ENCODE results near the gene CTDSPL. TPM values are rescaled to one million over a fixed set of nuclear protein-coding genes. Genes with fewer than 3 reads are reported as not detected.

The CTDSPL gene
- total RNA-seq, 1 donor from 2014 or later: 56.3 TPM

DNA sequence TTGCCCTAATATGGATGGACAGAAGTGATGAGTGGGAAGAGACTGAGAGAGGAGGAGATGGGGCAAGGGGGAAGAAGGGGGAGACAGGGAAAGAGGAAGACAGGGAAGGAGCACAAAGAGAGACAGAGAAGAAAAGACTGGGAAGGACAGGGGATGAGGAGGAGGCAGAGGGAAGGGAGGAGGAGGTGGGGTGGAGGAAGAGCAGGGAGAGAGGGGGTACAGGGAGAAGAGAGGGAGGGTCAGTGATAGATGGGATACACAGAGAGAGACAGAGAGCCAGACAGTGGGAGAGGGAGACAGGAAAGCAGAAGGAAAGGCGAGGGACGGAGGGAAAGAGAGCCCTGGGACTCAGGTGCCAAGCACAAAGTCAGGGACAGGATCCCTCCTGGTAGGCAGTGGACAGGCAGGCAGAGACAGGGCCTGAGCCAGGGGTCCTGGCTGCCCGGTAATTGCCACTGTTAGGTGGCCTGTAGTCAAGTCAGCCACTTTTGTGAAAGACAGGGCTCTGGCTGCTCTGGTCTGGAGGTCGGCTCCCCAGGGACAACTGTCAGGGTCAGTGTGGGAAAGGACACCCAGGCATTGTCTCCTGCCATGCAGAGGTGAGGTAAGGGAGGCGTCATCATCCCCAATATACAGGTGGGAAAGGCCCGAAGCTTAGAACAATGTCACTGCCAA is 138.7 kb downstream of the CTDSPL start:
- Histone ChIP-seq H3K27ac (replicated peaks) (no peak overlapping the region), H3K4me1 (peaks cover 38% of the 10 kb centered on the region), H3K36me3 (no peaks in the 10 kb centered on the region), H3K4me3 (no peak overlapping the region), H3K27me3 (ENCODE audit: low read depth) (no peaks in the 10 kb centered on the region), H3K9me3 (replicated peaks) (no peaks in the 10 kb centered on the region)
- no peak for DNase-seq
- TF ChIP-seq, protein P1, sequence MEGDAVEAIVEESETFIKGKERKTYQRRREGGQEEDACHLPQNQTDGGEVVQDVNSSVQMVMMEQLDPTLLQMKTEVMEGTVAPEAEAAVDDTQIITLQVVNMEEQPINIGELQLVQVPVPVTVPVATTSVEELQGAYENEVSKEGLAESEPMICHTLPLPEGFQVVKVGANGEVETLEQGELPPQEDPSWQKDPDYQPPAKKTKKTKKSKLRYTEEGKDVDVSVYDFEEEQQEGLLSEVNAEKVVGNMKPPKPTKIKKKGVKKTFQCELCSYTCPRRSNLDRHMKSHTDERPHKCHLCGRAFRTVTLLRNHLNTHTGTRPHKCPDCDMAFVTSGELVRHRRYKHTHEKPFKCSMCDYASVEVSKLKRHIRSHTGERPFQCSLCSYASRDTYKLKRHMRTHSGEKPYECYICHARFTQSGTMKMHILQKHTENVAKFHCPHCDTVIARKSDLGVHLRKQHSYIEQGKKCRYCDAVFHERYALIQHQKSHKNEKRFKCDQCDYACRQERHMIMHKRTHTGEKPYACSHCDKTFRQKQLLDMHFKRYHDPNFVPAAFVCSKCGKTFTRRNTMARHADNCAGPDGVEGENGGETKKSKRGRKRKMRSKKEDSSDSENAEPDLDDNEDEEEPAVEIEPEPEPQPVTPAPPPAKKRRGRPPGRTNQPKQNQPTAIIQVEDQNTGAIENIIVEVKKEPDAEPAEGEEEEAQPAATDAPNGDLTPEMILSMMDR (IDR thresholded peaks at IDR 0.05; ENCODE audit: borderline replicate concordance): no peak
- intact Hi-C loops (cut with micrococcal nuclease): no loop called here

DNA sequence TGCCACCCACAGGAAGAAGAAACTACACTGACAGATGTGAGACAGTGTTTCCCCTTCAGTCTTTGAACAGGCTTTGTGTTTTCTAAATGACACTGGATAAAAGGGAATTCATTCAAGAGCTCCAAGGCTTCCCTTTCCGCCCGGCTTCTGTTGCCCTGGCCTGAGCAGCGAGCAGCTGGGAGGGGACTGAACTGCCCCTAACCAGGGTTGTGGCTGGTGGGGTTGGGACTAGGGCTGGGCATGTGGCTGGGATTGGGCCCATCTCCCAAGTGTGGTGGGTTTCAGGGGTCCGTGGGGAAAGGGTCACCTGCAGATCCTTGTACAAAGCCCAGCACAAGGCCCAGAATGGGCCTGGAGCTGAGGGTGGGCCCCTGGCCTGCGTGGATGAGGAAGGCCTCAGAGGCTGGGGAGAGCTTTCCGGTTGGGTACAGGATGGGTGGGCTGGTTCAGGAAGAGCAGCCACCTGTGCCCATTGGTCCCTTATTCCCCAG is 139.3 kb downstream of the CTDSPL start:
- H3K36me3 ChIP-seq: peaks cover 1% of the 10 kb centered on the region
- DNase-seq: no peak

DNA sequence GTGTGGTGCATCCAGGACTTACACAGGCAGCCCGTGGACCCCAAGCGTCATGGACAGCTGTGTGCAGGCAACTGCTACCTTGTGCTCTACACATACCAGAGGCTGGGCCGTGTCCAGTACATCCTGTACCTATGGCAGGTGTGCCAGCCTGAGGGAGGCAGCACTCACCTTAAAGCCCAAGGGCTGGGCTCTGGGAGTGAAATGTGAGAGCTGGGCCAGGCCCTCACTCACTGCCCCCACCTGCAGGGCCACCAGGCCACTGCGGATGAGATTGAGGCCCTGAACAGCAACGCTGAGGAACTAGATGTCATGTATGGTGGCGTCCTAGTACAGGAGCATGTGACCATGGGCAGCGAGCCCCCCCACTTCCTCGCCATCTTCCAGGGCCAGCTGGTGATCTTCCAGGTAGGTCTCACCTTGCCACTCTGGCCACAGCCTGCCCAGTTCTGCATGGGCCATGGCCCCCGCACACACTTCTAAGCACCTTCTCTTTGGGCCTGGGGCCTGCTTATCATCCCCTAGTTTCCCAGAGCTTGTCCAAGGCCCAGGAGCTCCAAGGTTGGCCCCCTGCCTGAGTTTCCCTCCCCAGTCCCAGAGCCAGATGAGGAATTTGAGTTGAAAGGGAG is 139.9 kb downstream of the CTDSPL start:
- DNase-seq: no peak
- Histone ChIP-seq H3K27me3 (ENCODE audit: low read depth) (no peaks in the 10 kb centered on the region), H3K36me3 (peaks cover 7% of the 10 kb centered on the region), H3K27ac (replicated peaks) (no peak overlapping the region), H3K9me3 (replicated peaks) (no peaks in the 10 kb centered on the region), H3K4me1 (peaks cover 48% of the 10 kb centered on the region), H3K4me3 (no peak overlapping the region)
- intact Hi-C loops (cut with micrococcal nuclease): no loop called here
- TF ChIP-seq, protein P1 (IDR thresholded peaks at IDR 0.05; ENCODE audit: borderline replicate concordance): no peak

More for the DNA sequence above, 139.3 kb downstream of the CTDSPL start:
- peaks cover 42% of the 10 kb centered on the region for H3K4me1 ChIP-seq
- H3K27me3 ChIP-seq (ENCODE audit: low read depth): no peaks in the 10 kb centered on the region
- H3K4me3 ChIP-seq: no peak overlapping the region
- intact Hi-C loops (cut with micrococcal nuclease): no loop called here
- no peak overlapping the region for H3K27ac ChIP-seq (replicated peaks)
- H3K9me3 ChIP-seq (replicated peaks): no peaks in the 10 kb centered on the region
- TF ChIP-seq, protein P1 (IDR thresholded peaks at IDR 0.05; ENCODE audit: borderline replicate concordance): no peak

DNA sequence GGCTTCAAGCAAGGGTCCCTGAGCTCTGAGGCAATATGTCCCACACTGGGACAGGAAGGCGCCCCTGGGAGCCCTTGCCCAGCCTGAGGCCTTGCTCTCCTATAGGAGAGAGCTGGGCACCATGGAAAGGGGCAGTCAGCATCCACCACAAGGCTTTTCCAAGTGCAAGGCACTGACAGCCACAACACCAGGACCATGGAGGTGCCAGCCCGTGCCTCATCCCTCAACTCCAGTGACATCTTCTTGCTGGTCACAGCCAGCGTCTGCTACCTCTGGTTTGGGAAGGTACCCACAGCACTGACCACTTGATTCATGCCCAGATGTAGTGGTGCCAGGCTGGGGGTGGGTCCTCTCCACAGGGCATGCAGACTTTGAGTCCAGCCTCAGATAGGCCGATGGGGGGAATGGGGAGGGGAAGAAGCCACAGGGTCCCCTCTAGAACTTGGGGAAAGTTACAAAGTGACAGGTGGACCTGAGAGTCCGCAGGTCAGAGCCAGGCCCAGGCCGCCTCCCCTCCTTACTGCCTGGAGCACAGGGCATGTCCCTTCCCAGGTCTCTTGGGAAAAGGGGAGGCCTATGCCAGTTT is 140.7 kb downstream of the CTDSPL start:
- no peaks in the 10 kb centered on the region for H3K27me3 ChIP-seq (ENCODE audit: low read depth)
- TF ChIP-seq, protein P1 (IDR thresholded peaks at IDR 0.05; ENCODE audit: borderline replicate concordance): no peak
- H3K27ac ChIP-seq (replicated peaks): peak overlapping the region; percentile 71
- intact Hi-C loops (cut with micrococcal nuclease): no loop called here
- no peak overlapping the region for H3K4me3 ChIP-seq
- peaks cover 10% of the 10 kb centered on the region for H3K36me3 ChIP-seq
- peaks cover 48% of the 10 kb centered on the region for H3K4me1 ChIP-seq
- no peaks in the 10 kb centered on the region for H3K9me3 ChIP-seq (replicated peaks)
- no peak for DNase-seq

DNA sequence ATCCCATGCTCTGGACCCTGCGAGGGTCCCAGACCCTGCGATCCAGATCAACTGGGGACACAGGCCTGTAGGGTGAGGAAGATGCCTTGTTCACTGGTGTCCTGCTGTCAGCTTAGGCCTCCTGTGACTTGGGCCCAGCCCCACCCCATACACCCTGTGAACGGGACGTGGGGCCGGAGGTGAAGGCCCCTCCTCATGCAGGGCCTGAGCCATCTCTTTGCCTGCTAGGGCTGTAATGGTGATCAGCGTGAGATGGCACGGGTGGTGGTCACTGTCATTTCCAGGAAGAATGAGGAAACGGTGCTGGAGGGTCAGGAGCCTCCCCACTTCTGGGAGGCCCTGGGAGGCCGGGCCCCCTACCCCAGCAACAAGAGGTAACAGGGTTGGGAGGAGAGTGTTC is 141.3 kb downstream of the CTDSPL start:
- peak overlapping the region; percentile 71 for H3K27ac ChIP-seq (replicated peaks)
- intact Hi-C loops (cut with micrococcal nuclease): no loop called here
- DNase-seq: no peak
- H3K36me3 ChIP-seq: peaks cover 14% of the 10 kb centered on the region
- TF ChIP-seq, protein P1 (IDR thresholded peaks at IDR 0.05; ENCODE audit: borderline replicate concordance): no peak
- H3K9me3 ChIP-seq (replicated peaks): no peaks in the 10 kb centered on the region
- no peaks in the 10 kb centered on the region for H3K27me3 ChIP-seq (ENCODE audit: low read depth)
- H3K4me1 ChIP-seq: peaks cover 44% of the 10 kb centered on the region
- H3K4me3 ChIP-seq: no peak overlapping the region

All from left ventricle myocardium inferior (tissue), 1 donor.